Erythroblast (primary cell): ENCODE results near the gene ITSN1.

Source experiments
- DNase-seq, 2 experiments: peaks; one replicate each; lab custom pipeline; 2025; lab: John Stamatoyannopoulos, UW
- GATA1 ChIP-seq: IDR thresholded peaks from 2 replicates; pipeline ENCODE4 v1.6.1; 2011; ENCODE audit warnings: low read depth, mild to moderate bottlenecking, control low read depth, low read length, moderate library complexity
- POLR2A ChIP-seq: IDR thresholded peaks from 2 replicates; pipeline ENCODE4 v1.6.1; 2011; ENCODE audit warnings: mild to moderate bottlenecking, low read length

ITSN1 gene

DNA sequence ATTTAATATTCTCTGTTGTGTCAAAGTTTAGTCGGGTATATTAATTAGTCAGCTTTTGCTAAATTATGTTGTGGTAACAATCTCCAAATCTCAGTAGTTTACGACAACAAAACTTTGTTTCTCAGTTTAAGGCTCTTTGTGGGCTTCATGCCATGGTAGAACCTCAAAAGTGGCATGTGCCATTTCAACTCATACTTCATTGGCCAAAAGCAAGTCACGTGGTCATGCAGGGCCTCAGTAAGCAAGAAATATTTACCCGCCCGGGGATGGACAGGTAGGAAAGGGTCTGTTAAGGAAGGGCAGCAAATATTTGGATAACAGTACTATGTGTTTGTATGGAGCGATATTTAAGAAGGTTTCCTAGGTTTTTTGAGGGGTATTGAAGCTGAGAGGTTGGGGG is 38.6 kb downstream of the ITSN1 start:
- DNase-seq = no peak
- TF ChIP-seq GATA1 (no peak), POLR2A (no peak)

- DNase-seq = peak in 1 of 2 experiments; percentile 38
- TF ChIP-seq GATA1 (no peak), POLR2A (no peak)
These were observed 40.8 kb downstream of the ITSN1 start for GRCh38 chr21:33682992-33683627.

GRCh38 chr21:33684068-33684467 is 41.8 kb downstream of the ITSN1 start:
- DNase-seq = peak in 1 of 2 experiments; percentile 18
- TF ChIP-seq POLR2A (no peak), GATA1 (no peak)

DNA sequence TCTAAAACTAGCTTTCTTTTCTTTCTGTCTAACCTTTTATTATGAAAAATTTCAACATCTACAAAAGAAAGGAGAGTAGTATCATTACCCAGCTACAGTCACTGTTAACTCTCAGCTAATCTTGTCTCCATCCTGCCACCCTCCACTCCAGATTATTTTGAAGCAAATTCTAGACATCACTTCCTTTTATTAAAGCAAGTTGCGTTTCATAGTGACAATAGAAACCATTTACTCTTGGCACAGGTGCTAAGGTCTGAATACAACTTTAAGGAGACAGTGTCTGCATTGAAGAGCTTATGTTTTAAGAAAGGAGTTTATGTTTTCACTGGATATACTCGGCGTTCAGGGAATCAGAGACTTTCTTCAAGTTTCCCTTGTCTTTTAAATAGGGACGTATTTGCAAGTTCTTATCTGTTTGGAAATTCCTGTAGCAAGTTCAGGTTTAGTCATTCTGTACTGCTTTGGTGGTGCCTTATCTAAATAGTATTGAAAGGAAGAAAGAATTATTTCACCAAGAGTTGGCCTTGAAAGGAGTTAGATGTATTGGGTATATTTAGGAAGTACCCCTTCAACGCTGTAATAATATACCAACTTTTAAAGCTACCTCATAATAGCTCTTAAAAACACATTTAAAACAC is 42.7 kb downstream of the ITSN1 start:
- TF ChIP-seq GATA1 = no peak
- no peak for TF ChIP-seq POLR2A
- no peak for DNase-seq

GRCh38 chr21:33685613-33686197 is 43.4 kb downstream of the ITSN1 start:
- no peak for DNase-seq
- TF ChIP-seq GATA1 (no peak), POLR2A (no peak)

- no peak for DNase-seq
- no peak for TF ChIP-seq GATA1
- no peak for TF ChIP-seq POLR2A
These were observed 44.1 kb downstream of the ITSN1 start for GRCh38 chr21:33686386-33686785.

DNA sequence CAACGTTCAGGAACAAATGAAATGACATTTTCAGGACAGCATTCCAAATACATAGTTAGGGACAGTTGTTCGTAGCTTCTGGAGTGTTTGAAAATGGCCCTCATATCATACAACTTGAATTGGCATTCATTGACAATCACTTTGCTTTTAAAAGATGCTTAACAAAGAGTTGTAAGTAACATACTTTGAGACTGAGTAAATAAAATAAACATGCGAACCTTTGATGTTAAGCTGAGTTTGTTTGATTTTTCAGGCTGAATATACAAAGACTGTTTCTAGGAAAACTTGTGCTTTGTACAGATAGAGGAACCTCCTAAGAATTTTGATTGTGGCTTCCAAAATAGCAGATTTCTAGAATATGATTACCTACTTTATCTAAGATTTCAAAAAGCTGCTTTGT is 45.3 kb downstream of the ITSN1 start:
- no peak for DNase-seq
- no peak for TF ChIP-seq GATA1
- no peak for TF ChIP-seq POLR2A

- TF ChIP-seq GATA1 (no peak), POLR2A (no peak)
- DNase-seq = no peak
These were observed 46.1 kb downstream of the ITSN1 start for GRCh38 chr21:33688353-33688752.

- no peak for TF ChIP-seq GATA1
- no peak for TF ChIP-seq POLR2A
- DNase-seq = no peak
These were observed 48.6 kb downstream of the ITSN1 start for GRCh38 chr21:33690874-33691273.

GRCh38 chr21:33691945-33692603 is 49.8 kb downstream of the ITSN1 start:
- TF ChIP-seq GATA1 (no peak), POLR2A (no peak)
- no peak for DNase-seq

- no peak for DNase-seq
- TF ChIP-seq POLR2A (no peak), GATA1 (no peak)
These were observed 53.5 kb downstream of the ITSN1 start for GRCh38 chr21:33695813-33696212.

DNA sequence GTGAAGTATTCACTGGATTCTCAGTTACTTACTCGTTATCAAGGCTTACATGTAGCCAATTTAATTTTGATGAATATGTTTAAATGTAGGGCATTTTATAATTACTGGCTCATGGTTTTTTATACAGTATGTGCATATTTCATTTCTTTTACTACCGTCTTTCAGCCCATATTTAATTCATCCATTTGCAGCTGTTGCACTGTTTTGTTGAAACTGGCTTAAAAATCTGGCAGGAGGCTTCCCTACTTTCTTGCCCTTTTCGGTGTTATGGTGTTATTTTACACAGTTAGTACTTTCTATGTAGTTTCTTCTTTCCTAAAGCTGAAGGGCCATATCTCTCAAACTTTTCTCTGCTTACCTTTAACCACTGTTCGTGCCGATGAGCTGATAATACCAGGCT is 54.2 kb downstream of the ITSN1 start:
- DNase-seq = no peak
- TF ChIP-seq POLR2A (no peak), GATA1 (no peak)

DNA sequence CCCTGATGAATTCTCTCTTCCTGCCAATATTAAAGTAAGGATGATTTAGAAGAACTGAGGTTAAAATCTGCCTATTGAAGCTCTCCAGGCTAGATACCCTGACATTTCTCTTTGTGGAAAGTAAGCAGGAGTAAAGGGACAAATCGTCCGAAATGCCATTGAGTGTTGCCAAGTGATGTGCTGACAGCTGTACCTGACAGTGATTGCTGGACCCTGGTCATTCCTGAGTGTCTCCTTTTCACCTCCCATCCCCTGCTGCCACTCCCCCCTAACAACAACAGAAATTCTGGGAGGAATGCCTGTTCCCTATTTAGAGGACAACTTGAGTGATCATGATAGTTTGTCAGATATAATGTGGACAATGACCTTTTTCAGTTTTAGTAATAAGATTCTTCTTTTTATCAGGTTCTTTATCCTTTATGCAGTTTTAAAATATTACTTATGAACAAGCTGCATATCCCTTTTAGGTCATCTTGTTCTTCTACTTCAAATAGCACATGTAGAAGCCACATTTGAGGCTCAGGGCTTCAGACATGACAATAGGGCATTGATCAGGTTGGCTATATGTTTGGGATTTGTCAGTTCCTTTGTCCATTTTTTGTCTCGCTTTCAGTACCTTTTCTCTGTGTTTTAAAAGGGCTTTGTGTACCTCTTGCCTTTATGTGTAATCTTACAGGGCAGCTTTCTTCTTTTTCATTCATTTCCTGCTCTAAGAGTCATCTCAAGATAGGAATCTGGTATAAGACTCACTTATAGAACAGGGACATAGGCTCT is 56.0 kb downstream of the ITSN1 start:
- DNase-seq = no peak
- no peak for TF ChIP-seq POLR2A
- no peak for TF ChIP-seq GATA1

DNA sequence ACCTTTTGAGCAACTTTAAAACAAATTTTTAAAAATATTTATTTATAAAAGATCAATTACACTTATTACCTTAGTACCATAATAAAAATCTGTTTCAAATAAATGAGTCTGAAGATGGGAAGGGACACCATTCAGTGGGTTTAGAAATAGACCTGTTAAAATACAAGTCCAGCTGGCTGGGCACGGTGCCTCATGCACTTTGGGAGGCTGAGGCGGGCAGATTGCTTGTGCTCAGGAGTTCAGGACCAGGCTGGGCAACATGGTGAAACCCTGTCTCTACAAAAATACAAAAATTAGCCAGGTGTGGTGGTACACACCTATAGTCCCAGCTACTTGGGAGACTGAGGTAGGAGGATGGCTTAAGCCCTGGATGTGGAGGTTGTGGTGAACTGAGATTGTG is 57.0 kb downstream of the ITSN1 start:
- TF ChIP-seq POLR2A (no peak), GATA1 (no peak)
- DNase-seq = no peak
